Measurements from ENCODE around the gene PIK3C3.

Gene PIK3C3

GRCh38 chr18:41928581-41928980, 26.5 kb upstream of the PIK3C3 start:
- H3K4me3 ChIP-seq (ENCODE audit: low read length in 2 of 2), result no peak overlapping the region

GRCh38 chr18:41932899-41933298, 22.1 kb upstream of the PIK3C3 start:
- Histone ChIP-seq H2BK5ac (ENCODE audit: low read length) (no peak overlapping the region), H3K4me2 (ENCODE audit: insufficient read depth, low read length, poor library complexity, severe bottlenecking) (no peak overlapping the region), H3K79me1 (ENCODE audit: low read depth, low read length) (no peaks in the 10 kb centered on the region), H2BK15ac (ENCODE audit: low read length) (no peak overlapping the region), H2AK5ac (ENCODE audit: low read depth, low read length) (no peak overlapping the region), H3K9me3 (replicated peaks in 1 of 2; ENCODE audit: control insufficient read depth in 2 of 2, insufficient read depth in 1 of 2, low read depth in 1 of 2, low read length in 2 of 2) (no peaks in the 10 kb centered on the region), H3K4me3 (ENCODE audit: low read length in 2 of 2) (no peak overlapping the region), H3K14ac (ENCODE audit: low read length) (no peak overlapping the region), H3K27me3 (ENCODE audit: control insufficient read depth in 3 of 3, insufficient read depth in 3 of 3, low read depth in 1 of 3, low read length in 3 of 3) (no peaks in the 10 kb centered on the region), H3K36me3 (replicated peaks in 1 of 2; ENCODE audit: control insufficient read depth in 2 of 2, insufficient read depth in 2 of 2, low read length in 2 of 2) (no peaks in the 10 kb centered on the region), H3K4me1 (ENCODE audit: control insufficient read depth in 2 of 2, insufficient read depth in 1 of 2, low read depth in 1 of 2, low read length in 2 of 2) (peaks cover 0 to 4% of the 10 kb centered on the region in 2 donors), H4K91ac (ENCODE audit: low read depth, low read length, poor library complexity) (no peak overlapping the region), H2BK12ac (ENCODE audit: low read length) (no peak overlapping the region), H3K9ac (ENCODE audit: low read depth, low read length, poor library complexity) (no peak overlapping the region), H2AFZ (ENCODE audit: low read length) (no peak overlapping the region), H2BK120ac (ENCODE audit: low read depth, low read length) (no peak overlapping the region), H4K8ac (ENCODE audit: low read depth, low read length) (no peak overlapping the region), H3K23ac (ENCODE audit: low read depth, low read length, poor library complexity) (no peak overlapping the region), H3K4ac (ENCODE audit: low read length) (no peak overlapping the region), H3K18ac (ENCODE audit: low read length) (no peak overlapping the region), H3K27ac (replicated peaks; ENCODE audit: low read length) (no peak overlapping the region)
- DNase-seq (ENCODE audit: low spot score), result no peak

More at GRCh38 chr18:41928581-41928980, 26.5 kb upstream of the PIK3C3 start:
- DNase-seq (ENCODE audit: low spot score), result no peak
- no peak overlapping the region for H3K14ac ChIP-seq (ENCODE audit: low read length)
- H2BK5ac ChIP-seq (ENCODE audit: low read length), result no peak overlapping the region
- H2BK12ac ChIP-seq (ENCODE audit: low read length), result no peak overlapping the region
- H3K4me1 ChIP-seq (ENCODE audit: control insufficient read depth in 2 of 2, insufficient read depth in 1 of 2, low read depth in 1 of 2, low read length in 2 of 2), result peaks cover 0 to 2% of the 10 kb centered on the region in 2 donors
- no peak overlapping the region for H3K4ac ChIP-seq (ENCODE audit: low read length)
- H3K27me3 ChIP-seq (ENCODE audit: control insufficient read depth in 3 of 3, insufficient read depth in 3 of 3, low read depth in 1 of 3, low read length in 3 of 3), result no peaks in the 10 kb centered on the region
- no peak overlapping the region for H4K91ac ChIP-seq (ENCODE audit: low read depth, low read length, poor library complexity)
- H2AFZ ChIP-seq (ENCODE audit: low read length), result no peak overlapping the region
- no peaks in the 10 kb centered on the region for H3K36me3 ChIP-seq (replicated peaks in 1 of 2; ENCODE audit: control insufficient read depth in 2 of 2, insufficient read depth in 2 of 2, low read length in 2 of 2)
- no peak overlapping the region for H3K18ac ChIP-seq (ENCODE audit: low read length)
- H3K4me2 ChIP-seq (ENCODE audit: insufficient read depth, low read length, poor library complexity, severe bottlenecking), result no peak overlapping the region
- H3K23ac ChIP-seq (ENCODE audit: low read depth, low read length, poor library complexity), result no peak overlapping the region
- H3K79me1 ChIP-seq (ENCODE audit: low read depth, low read length), result no peaks in the 10 kb centered on the region
- no peak overlapping the region for H3K9ac ChIP-seq (ENCODE audit: low read depth, low read length, poor library complexity)
- no peak overlapping the region for H4K8ac ChIP-seq (ENCODE audit: low read depth, low read length)
- H3K9me3 ChIP-seq (replicated peaks in 1 of 2; ENCODE audit: control insufficient read depth in 2 of 2, insufficient read depth in 1 of 2, low read depth in 1 of 2, low read length in 2 of 2), result no peaks in the 10 kb centered on the region
- H2AK5ac ChIP-seq (ENCODE audit: low read depth, low read length), result no peak overlapping the region
- no peak overlapping the region for H3K27ac ChIP-seq (replicated peaks; ENCODE audit: low read length)
- no peak overlapping the region for H2BK120ac ChIP-seq (ENCODE audit: low read depth, low read length)
- no peak overlapping the region for H2BK15ac ChIP-seq (ENCODE audit: low read length)

GRCh38 chr18:41933778-41934177, 21.3 kb upstream of the PIK3C3 start:
- Histone ChIP-seq H3K14ac (ENCODE audit: low read length) (no peak overlapping the region), H3K23ac (ENCODE audit: low read depth, low read length, poor library complexity) (no peak overlapping the region), H2BK120ac (ENCODE audit: low read depth, low read length) (no peak overlapping the region), H2BK5ac (ENCODE audit: low read length) (no peak overlapping the region), H2AK5ac (ENCODE audit: low read depth, low read length) (no peak overlapping the region), H3K4me3 (ENCODE audit: low read length in 2 of 2) (no peak overlapping the region), H4K91ac (ENCODE audit: low read depth, low read length, poor library complexity) (no peak overlapping the region), H3K4me2 (ENCODE audit: insufficient read depth, low read length, poor library complexity, severe bottlenecking) (no peak overlapping the region), H3K18ac (ENCODE audit: low read length) (no peak overlapping the region), H2BK15ac (ENCODE audit: low read length) (no peak overlapping the region), H3K9me3 (replicated peaks in 1 of 2; ENCODE audit: control insufficient read depth in 2 of 2, insufficient read depth in 1 of 2, low read depth in 1 of 2, low read length in 2 of 2) (no peaks in the 10 kb centered on the region), H2AFZ (ENCODE audit: low read length) (no peak overlapping the region), H3K36me3 (replicated peaks in 1 of 2; ENCODE audit: control insufficient read depth in 2 of 2, insufficient read depth in 2 of 2, low read length in 2 of 2) (no peaks in the 10 kb centered on the region), H3K4ac (ENCODE audit: low read length) (no peak overlapping the region), H3K9ac (ENCODE audit: low read depth, low read length, poor library complexity) (no peak overlapping the region), H4K8ac (ENCODE audit: low read depth, low read length) (no peak overlapping the region), H2BK12ac (ENCODE audit: low read length) (no peak overlapping the region), H3K4me1 (ENCODE audit: control insufficient read depth in 2 of 2, insufficient read depth in 1 of 2, low read depth in 1 of 2, low read length in 2 of 2) (peaks cover 0 to 4% of the 10 kb centered on the region in 2 donors), H3K27me3 (ENCODE audit: control insufficient read depth in 3 of 3, insufficient read depth in 3 of 3, low read depth in 1 of 3, low read length in 3 of 3) (no peaks in the 10 kb centered on the region), H3K27ac (replicated peaks; ENCODE audit: low read length) (no peak overlapping the region), H3K79me1 (ENCODE audit: low read depth, low read length) (no peaks in the 10 kb centered on the region)
- no CpG with 5 or more reads among the region's 4 CpGs for WGBS, 2 donors (ENCODE audit: extremely low coverage in 2 of 2, insufficient read length in 2 of 2, insufficient replicate concordance in 1 of 2)
- no peak for DNase-seq (ENCODE audit: low spot score)

GRCh38 chr18:41936471-41937134, 18.4 kb upstream of the PIK3C3 start:
- Histone ChIP-seq H2BK5ac (ENCODE audit: low read length) (no peak overlapping the region), H2BK15ac (ENCODE audit: low read length) (no peak overlapping the region), H2BK12ac (ENCODE audit: low read length) (no peak overlapping the region), H4K8ac (ENCODE audit: low read depth, low read length) (no peak overlapping the region), H3K27ac (replicated peaks; ENCODE audit: low read length) (no peak overlapping the region), H3K18ac (ENCODE audit: low read length) (no peak overlapping the region), H3K4me1 (ENCODE audit: control insufficient read depth in 2 of 2, insufficient read depth in 1 of 2, low read depth in 1 of 2, low read length in 2 of 2) (peaks cover 0 to 4% of the 10 kb centered on the region in 2 donors), H3K4ac (ENCODE audit: low read length) (no peak overlapping the region), H3K4me2 (ENCODE audit: insufficient read depth, low read length, poor library complexity, severe bottlenecking) (no peak overlapping the region), H4K91ac (ENCODE audit: low read depth, low read length, poor library complexity) (no peak overlapping the region), H3K4me3 (ENCODE audit: low read length in 2 of 2) (no peak overlapping the region), H3K9me3 (replicated peaks in 1 of 2; ENCODE audit: control insufficient read depth in 2 of 2, insufficient read depth in 1 of 2, low read depth in 1 of 2, low read length in 2 of 2) (no peaks in the 10 kb centered on the region), H3K27me3 (ENCODE audit: control insufficient read depth in 3 of 3, insufficient read depth in 3 of 3, low read depth in 1 of 3, low read length in 3 of 3) (no peaks in the 10 kb centered on the region), H3K79me1 (ENCODE audit: low read depth, low read length) (no peaks in the 10 kb centered on the region), H2BK120ac (ENCODE audit: low read depth, low read length) (no peak overlapping the region), H2AK5ac (ENCODE audit: low read depth, low read length) (no peak overlapping the region), H3K14ac (ENCODE audit: low read length) (no peak overlapping the region), H3K23ac (ENCODE audit: low read depth, low read length, poor library complexity) (no peak overlapping the region), H3K36me3 (replicated peaks in 1 of 2; ENCODE audit: control insufficient read depth in 2 of 2, insufficient read depth in 2 of 2, low read length in 2 of 2) (no peaks in the 10 kb centered on the region), H3K9ac (ENCODE audit: low read depth, low read length, poor library complexity) (no peak overlapping the region), H2AFZ (ENCODE audit: low read length) (peak overlapping the region; percentile 75)
- WGBS, 2 donors (ENCODE audit: extremely low coverage in 2 of 2, insufficient read length in 2 of 2, insufficient replicate concordance in 1 of 2), result no CpG with 5 or more reads among the region's 2 CpGs
- DNase-seq (ENCODE audit: low spot score), result no peak

Data from neuronal stem cell (in vitro differentiated cells).